Activated T-helper 9 cell treated with anti-CD3 and anti-CD28 coated beads, Interleukin-2, amount 50 U/mL, for 16 hours (primary cell): ENCODE data around the gene TK2.
"Not testable (repeated sequence)": the region's sequence is repeated elsewhere in the genome, so short reads cannot be mapped to it uniquely, and the experiment has no call there.

ENCODE experiments used
- DNase-seq: peaks from one replicate; pipeline ENCODE4 v3.0.0-alpha.2; 2020; ENCODE audit warnings: low read depth

Gene TK2

DNA sequence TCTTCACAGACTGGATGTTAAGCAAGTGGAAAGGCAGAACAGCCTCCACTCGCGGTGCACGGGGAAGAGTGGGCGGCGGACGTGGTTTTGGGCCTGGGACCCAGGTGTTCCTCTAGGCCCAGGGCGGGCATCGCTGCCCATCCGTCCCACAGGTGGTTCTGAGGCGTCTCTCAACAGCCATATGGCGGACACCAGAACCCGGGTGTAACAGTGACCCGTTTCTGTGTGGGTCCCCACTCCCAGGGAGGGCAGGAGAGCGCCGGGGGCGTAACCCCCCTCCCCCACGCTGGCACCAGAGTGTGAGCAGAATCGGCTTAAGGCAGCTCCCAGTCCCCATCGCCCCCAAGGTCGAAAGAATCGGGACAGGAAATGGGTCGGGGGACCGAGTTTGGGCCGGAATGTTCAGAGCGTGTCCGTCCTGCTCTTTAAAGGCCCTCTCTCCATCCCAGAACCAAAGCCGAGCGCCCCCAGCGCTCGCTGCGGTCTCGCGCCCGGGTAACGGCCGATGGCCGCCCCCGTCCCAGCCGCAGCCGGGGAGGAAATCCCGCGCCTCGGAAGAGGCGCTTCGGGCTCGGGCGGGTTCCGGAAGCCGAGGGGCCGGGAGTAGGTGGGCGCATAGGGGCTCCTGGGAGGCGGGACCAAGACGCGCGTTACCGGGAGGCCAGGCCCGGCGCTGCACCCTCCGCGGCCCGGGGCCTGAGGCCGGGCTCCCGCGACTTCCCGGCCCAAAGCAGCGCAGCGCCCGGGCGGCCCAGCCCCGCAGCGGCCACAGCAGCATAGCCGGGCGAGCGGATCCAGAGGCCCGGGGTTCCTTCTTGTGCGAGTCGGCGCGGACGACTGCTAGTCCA lies at the start of gene TK2:
Gene TK2 (minus strand): TSS at position 839 of the 848 bp plus-strand sequence. CDS start 61 bp downstream, at position 778.
- peak; percentile 50 for DNase-seq

GRCh38 chr16:66598111-66598510 lies 48.2 kb upstream of the TK2 start:
- no peak for DNase-seq

- DNase-seq, result no peak
These were observed 47.3 kb upstream of the TK2 start for GRCh38 chr16:66596986-66597848.

GRCh38 chr16:66596559-66596958 lies 46.6 kb upstream of the TK2 start:
- DNase-seq, result not testable (repeated sequence)

DNA sequence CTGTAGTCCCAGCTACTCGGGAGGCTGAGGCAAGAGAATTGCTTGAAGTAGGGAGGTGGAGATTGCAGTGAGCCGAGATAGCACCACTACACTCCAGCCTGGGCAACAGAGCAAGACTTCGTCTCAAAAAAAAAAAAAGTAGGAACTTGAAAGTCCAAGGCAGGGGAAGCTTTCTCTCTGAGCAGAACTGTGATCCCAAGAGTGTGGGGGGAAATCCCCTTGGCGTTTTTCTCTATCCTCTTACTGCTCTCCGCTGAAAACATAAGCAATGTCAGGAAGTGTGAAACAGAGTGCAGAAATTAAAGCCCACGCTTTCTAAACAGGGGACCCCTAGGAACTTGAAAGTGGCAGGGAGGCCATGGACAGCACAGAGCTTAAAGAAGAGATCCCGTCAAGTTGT lies 44.8 kb upstream of the TK2 start:
- no peak for DNase-seq

DNA sequence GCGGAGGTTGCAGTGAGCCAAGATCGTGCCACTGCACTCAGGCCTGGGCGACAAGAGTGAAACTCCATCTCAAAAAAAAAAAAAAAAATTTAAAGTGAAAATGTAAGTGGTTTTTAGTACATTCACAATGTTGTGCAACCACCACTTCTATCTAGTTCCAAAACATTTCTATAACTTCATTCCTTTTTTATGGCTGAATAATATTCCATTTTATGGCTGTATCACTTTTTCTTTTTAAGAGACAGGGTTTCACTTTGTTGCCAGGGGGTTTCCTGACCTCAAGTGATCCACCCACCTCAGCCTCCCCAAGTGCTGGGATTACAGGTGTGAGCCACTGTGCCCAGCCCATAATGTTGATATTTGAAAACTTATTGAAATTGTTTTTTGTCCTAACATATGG lies 42.9 kb upstream of the TK2 start:
- no peak for DNase-seq

DNA sequence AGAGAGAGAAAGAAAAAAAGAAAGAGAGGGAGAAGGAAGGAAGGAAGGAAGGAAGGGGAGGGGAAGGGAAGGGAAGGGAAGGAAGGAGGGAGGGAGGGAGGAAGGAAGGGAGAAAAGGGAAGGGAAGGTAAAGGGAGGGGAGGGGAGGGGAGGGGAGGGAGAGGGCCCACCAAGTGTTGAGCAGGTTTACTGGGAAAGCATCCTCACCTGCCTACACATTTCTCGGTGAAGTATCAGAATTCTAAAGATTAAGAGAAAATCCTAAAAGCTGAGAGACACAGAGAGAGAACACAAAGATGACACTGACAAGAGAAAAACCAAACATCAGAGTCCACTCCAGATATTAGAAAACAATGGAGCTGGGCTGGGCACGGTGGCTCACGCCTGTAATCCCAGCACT lies 42.3 kb upstream of the TK2 start:
- no peak for DNase-seq

DNA sequence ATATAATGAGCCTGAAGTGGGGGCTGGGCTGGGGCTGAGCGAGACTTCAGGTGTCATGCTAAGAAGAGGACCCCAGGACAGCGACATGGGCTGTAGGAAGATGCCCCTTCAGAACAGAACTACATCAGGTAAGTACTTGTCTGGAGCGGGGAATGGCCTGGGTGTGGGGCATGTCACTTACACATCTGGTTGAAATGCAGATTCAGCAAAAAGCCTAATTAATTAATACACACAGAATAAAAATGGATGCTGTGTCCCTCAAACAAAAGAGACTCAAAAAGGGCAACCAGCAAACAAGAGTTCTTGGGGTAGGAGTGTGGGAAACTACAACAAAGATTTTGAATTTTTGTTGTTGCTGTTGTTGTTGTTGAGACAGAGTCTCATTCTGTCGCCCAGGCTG lies 41.1 kb upstream of the TK2 start:
- no peak for DNase-seq

DNA sequence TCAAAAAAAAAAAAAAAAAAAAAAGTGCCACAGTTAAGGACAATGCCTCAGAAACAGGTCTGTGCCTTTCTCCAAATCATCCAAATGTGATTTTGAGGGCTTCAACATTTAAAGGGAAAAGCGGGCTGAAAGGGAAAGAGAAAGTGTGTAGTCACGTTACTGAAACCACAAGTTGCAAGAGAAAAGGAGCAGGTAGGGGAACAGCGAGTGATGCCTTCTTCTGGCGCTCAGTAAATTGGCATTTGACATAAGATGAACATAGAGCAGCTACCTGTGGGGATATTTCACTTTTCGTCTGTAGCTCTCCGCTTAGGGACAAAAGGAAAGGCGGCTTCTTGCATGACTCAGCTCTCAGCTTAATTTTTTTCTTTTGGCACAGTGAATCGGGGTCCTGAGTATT lies 40.4 kb upstream of the TK2 start:
- DNase-seq, result no peak

DNA sequence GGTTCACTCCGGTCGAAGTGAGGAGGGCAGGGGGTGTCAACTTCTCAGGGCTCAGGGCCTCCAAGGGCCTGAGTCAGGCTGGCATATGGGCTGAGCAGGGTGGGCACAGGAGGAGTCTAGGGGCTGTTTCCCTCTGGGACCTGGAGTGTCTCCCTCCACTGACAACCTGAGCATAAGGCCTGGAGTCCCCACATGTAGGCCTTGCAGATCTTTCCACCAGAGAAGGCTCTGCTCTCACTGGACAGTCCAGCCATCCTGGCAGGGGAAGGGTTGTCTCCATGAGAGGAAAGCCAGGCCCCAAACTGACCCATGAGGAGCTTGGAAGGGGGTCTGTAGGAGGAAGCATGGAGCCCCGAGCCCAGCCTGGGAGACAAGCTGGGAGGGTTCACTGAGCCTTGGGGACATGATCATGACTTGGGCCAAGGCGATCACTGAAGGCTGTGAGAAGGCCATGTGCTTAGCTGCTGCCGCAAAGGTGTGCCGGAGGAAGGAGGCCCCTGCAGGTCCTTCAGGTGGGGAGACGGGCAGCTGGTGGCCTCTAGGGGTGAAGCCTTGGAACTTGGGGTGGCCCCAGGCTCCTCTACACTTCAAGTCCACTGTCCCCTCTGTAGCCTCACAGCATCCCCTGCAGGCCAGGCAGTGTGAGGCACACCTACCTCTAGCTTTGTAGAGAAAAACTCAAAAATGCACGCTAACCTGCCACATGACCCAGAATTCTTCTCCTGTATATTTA lies 39.2 kb upstream of the TK2 start:
- peak; percentile 40 for DNase-seq

DNA sequence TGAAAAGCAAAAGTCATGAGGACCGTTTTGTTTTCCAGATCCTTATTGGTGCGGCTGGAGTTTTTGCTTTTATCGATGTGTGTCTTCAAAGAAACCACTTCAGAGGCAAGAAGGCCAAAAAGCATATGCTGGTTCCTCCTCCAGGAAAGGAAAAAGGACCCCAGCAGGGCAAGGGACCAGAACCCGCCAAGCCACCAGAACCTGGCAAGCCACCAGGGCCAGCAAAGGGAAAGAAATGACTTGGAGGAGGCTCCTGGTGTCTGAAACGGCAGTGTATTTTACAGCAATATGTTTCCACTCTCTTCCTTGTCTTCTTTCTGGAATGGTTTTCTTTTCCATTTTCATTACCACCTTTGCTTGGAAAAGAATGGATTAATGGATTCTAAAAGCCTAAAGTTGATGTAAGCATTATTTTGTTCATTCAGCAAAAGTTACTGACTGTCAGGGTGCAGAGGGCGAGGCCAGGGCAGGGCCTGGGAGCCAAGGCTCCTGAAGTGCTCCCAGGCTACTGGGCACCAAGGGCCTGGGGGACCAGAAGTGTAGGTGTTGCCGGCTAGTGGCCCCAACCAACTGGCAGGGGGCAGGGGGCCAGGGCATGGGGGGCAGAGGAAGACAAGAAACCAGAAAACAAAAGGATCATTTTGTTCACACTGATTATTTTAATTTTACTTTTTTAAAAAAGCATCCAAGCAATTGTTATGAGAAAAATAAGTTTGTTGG lies 38.1 kb upstream of the TK2 start:
- no peak for DNase-seq

- DNase-seq, result no peak
These were observed 35.7 kb upstream of the TK2 start for GRCh38 chr16:66585481-66586239.

DNA sequence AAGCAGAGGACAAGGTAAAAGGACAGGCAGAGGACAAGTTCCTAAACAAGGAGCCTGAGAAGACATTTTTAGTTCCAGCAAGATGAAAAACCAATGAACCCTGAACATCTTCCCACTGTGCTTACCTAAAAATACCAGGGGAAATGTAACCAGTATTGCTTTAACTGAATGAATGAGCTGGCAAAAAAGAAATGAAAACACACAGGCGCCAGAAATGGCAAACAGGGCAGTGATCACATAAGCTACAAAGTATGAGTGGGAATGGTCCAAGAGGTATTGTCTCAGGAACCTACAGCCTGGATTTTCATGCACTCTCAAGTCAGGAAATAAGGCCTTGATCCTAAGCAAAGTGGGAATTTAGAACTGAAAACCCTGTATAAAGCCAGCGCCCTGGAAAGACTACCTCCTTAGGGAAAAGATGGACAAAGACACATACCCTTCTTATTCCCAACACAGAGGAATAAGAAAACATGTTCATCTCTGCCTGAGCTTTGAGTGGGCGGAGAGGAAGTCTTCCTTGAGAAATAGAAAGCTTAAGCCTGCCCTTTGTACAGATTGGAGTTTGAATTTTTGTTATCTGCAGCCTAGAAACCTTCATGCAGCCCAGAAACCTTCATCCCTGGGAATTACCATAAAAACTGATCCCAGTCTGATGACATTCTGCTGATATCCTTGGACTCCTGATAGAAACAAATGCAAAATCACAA lies 31.5 kb upstream of the TK2 start:
- DNase-seq, result no peak

DNA sequence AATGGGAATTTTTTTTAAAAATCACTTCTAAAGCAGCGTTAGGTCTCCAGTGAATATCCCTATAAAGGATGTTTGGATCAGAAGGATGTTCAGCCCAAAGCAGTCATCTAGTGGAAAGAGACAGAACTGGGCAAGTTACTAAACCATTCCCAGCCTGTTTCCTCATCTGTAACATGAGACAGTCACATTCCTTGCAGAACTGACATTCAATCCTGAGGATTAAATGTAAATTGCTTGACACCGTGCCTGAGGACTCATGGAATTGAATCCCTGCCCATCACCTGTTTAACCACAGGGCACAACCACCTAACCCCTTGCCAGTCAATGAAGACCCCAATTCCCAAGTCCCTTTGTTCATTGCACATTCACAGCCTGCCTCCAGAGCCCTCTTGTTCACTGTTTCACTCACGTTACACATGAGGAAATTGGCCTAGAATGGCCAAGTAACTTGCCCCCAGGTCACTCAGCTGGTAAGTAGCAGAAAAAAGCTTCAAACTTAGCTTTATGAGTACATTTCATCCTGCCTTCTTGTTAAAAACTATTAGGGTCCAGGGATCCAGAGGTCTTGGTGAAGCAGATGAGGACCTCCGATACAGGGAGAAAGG lies 30.8 kb upstream of the TK2 start:
- DNase-seq, result no peak

DNA sequence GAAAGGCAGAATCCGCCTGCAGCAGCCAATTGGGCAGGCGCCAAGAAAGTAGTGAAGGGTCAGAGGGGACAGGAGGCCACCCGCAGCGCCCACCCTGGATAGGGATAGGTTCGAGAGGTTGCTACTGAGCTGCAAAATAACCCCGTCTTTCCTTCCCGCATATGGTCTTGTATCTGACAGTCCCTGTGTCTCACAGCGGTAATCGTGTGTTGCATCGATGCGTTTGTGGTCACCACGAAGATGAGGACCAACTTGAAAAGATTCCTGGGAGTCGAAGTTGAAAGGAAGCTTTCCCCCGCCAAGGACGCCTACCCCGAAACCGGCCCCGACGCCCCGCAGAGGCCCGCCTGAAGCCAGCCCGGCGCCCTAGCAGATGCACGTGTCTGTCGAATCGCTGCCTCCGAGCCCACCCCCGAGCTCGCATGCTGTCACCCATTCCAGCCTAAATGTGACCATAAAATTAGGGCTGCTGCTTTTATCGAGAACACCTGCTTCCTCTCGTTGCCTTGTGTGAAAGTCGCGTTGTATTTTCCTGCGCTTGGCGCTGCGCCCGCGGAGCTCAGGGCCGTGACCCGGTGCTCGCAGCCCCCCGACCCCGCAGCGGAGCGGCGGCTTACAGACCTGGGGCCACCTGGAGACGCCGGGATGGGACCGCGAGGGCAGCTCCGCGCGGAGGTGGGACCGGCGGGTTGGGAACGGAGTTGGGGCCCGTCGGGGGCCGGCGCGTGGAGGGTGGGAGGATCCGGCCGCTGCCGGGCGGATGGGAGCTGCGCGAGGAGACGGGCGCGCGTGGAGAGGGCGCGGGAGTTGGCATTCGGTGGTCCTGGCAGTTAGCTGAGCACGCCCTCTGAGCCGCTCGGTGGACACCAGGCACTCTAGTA lies 29.0 kb upstream of the TK2 start, which contains the start of gene CMTM2:
Gene CMTM2 (plus strand): TSS at position 813 of the 881 bp plus-strand sequence. CDS start 145 bp downstream, outside the sequence.
- DNase-seq, result no peak

GRCh38 chr16:66576296-66576695 lies 26.4 kb upstream of the TK2 start:
- DNase-seq, result no peak

DNA sequence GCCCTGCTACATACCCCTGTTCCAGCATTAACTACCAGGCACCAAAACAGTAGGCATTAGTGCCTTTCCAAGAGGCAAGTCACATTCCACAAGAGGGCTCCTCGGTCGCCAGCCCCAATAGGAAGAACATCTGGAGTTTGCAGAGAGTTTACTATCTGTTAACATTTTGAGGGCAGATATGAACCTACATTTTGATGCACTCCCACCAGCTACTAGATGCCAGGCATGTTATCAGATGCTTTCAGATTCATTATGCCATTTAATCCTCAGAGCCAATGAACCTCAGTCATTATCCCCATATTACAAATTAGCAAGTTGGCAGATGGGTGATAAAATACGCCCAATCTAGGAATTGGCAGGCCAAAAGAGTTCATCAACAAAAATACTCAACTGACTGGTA lies 25.1 kb upstream of the TK2 start:
- no peak for DNase-seq

- no peak for DNase-seq
These were observed 24.6 kb upstream of the TK2 start for GRCh38 chr16:66574531-66574930.

DNA sequence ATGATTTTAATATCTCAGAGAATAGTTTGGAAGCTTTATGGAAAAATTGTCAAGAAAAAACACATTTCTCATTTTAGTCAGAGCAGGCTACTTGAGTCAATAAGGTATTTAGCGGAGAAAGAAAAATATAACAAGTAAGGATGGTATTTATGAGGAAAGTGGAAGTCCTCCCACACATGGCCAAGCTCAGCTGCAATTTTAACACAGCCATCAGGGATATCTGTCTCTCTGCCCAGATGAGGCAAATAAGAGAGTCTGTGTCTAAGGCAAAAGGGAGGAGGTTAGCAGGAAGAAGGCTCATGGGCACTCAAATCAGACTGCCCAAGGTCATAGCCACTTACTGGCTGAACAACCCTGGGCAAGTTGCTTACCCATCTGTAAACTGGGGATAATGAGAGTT lies 24.2 kb upstream of the TK2 start:
- DNase-seq, result no peak
